GM23338 (cell line): ENCODE measurements around the gene CACHD1. TPM values are rescaled to one million over a fixed set of nuclear protein-coding genes. Genes with fewer than 3 reads are reported as not detected.

Source experiments
- ATAC-seq: fragments of 200-7000 bp; cut with Tn5 transposase; 3 replicates; pipeline ENCODE4 v1.9.1; 2020
- DNase-seq: peaks from one replicate; pipeline ENCODE4 v3.0.0-alpha.2; 2015; ENCODE audit warnings: low spot score
- H2AFZ ChIP-seq: fragments of 200-600 bp; sonication (generic); 2 replicates; pipeline ENCODE4 v1.8.0; 2016; ENCODE audit warnings: antibody characterized with exemption, mild to moderate bottlenecking, moderate library complexity
- H3F3A ChIP-seq: fragments of 200-600 bp; sonication (generic); replicated peaks from 2 replicates; pipeline ENCODE4 v1.8.0; 2017; ENCODE audit warnings: antibody characterized with exemption, mixed run types, low read depth
- H3K27ac ChIP-seq: fragments of 200-600 bp; sonication (generic); 2 replicates; pipeline ENCODE4 v1.6.1; 2016; ENCODE audit warnings: low read depth
- H3K27me3 ChIP-seq: fragments of 200-600 bp; sonication (generic); 2 replicates; pipeline ENCODE4 v1.8.0; 2016; ENCODE audit warnings: mild to moderate bottlenecking, mixed run types, moderate library complexity; ENCODE audit not compliant: insufficient read depth
- H3K36me3 ChIP-seq: fragments of 200-600 bp; sonication (generic); 2 replicates; pipeline ENCODE4 v1.8.0; 2016; ENCODE audit warnings: mild to moderate bottlenecking; ENCODE audit not compliant: insufficient read depth
- H3K4me1 ChIP-seq: fragments of 200-600 bp; sonication (generic); 2 replicates; pipeline ENCODE4 v1.8.0; 2016; ENCODE audit warnings: mild to moderate bottlenecking, moderate library complexity; ENCODE audit not compliant: insufficient read depth
- H3K4me2 ChIP-seq: fragments of 200-600 bp; sonication (generic); 2 replicates; pipeline ENCODE4 v1.7.1; 2017; ENCODE audit warnings: mixed run types
- H3K4me3 ChIP-seq: fragments of 200-600 bp; sonication (generic); 2 replicates; pipeline ENCODE4 v1.6.1; 2016; ENCODE audit warnings: mixed run types
- H3K79me2 ChIP-seq: fragments of 200-600 bp; sonication (generic); replicated peaks from 2 replicates; pipeline ENCODE4 v1.8.0; 2017; ENCODE audit warnings: mild to moderate bottlenecking; ENCODE audit not compliant: insufficient read depth
- H3K9me2 ChIP-seq: fragments of 200-600 bp; sonication (generic); 2 replicates; pipeline ENCODE4 v1.8.0; 2017; ENCODE audit not compliant: insufficient read depth
- H4K20me1 ChIP-seq: fragments of 200-600 bp; sonication (generic); replicated peaks from 2 replicates; pipeline ENCODE4 v1.8.0; 2017; ENCODE audit warnings: mild to moderate bottlenecking; ENCODE audit not compliant: insufficient read depth
- H3K27ac Mint-ChIP-seq: 2 replicates; pipeline ENCODE4 v1.8.0; 2020; ENCODE audit warnings: inconsistent platforms, mild to moderate bottlenecking, moderate library complexity, mixed read lengths
- H3K27me3 Mint-ChIP-seq: 3 replicates; pipeline ENCODE4 v1.8.0; 2022; ENCODE audit warnings: low read depth, mild to moderate bottlenecking, moderate library complexity, mixed read lengths, inconsistent platforms; ENCODE audit not compliant: insufficient read depth, poor library complexity
- H3K36me3 Mint-ChIP-seq: 3 replicates; pipeline ENCODE4 v1.8.0; 2021; ENCODE audit warnings: low read depth, mild to moderate bottlenecking, inconsistent platforms, moderate library complexity, mixed read lengths
- H3K4me1 Mint-ChIP-seq: 3 replicates; pipeline ENCODE4 v1.8.0; 2020; ENCODE audit warnings: mild to moderate bottlenecking, inconsistent platforms, mixed read lengths
- H3K4me3 Mint-ChIP-seq: 3 replicates; pipeline ENCODE4 v1.8.0; 2021; ENCODE audit warnings: moderate library complexity, mild to moderate bottlenecking, inconsistent platforms, mixed read lengths
- H3K9me3 Mint-ChIP-seq: 3 replicates; pipeline ENCODE4 v1.8.0; 2020; ENCODE audit warnings: moderate library complexity, mild to moderate bottlenecking, inconsistent platforms, mixed read lengths
- CREB1 ChIP-seq: fragments of 250-450 bp; sonication (Bioruptor Pico); IDR thresholded peaks from 2 replicates; pipeline ENCODE4 v1.5.0; 2020; ENCODE audit warnings: low read depth, mild to moderate bottlenecking, moderate library complexity
- EZH2 ChIP-seq: fragments of 200-600 bp; sonication (generic); IDR thresholded peaks from one replicate; pipeline ENCODE4 v1.8.0; 2017; ENCODE audit warnings: antibody characterized with exemption, mild to moderate bottlenecking, low read depth; ENCODE audit not compliant: unreplicated experiment
- EZH2phosphoT487 ChIP-seq: fragments of 200-600 bp; sonication (generic); IDR thresholded peaks from one replicate; pipeline ENCODE4 v1.8.1; 2018; ENCODE audit warnings: antibody characterized with exemption; ENCODE audit not compliant: unreplicated experiment
- JUNB ChIP-seq: IDR thresholded peaks from one replicate; pipeline ENCODE4 v1.6.1; 2016; ENCODE audit warnings: antibody characterized with exemption; ENCODE audit not compliant: unreplicated experiment
- NANOG ChIP-seq: IDR thresholded peaks from 2 replicates; pipeline ENCODE4 v1.6.1; 2016; ENCODE audit warnings: antibody characterized with exemption, borderline replicate concordance
- POLR2AphosphoS5 ChIP-seq: IDR thresholded peaks from 2 replicates; pipeline ENCODE4 v1.6.1; 2016; ENCODE audit warnings: antibody characterized with exemption, low read depth
- STAT1 ChIP-seq: IDR thresholded peaks from one replicate; pipeline ENCODE4 v1.6.1; 2016; ENCODE audit warnings: antibody characterized with exemption; ENCODE audit not compliant: unreplicated experiment
- ZNF114 ChIP-seq: fragments of 250-450 bp; sonication (Bioruptor Pico); IDR thresholded peaks from 2 replicates; pipeline ENCODE4 v1.5.0; 2020; ENCODE audit warnings: mild to moderate bottlenecking, moderate library complexity
- ZNF331 ChIP-seq: fragments of 250-450 bp; sonication (Bioruptor Pico); IDR thresholded peaks from 2 replicates; pipeline ENCODE4 v1.5.0; 2020; ENCODE audit warnings: low read depth, mild to moderate bottlenecking, moderate library complexity
- polyA plus RNA-seq: library from polyadenylated mRNA; unstranded; fragments of >200 nt; fragmentation: Nextera tagmentation; extraction: Ambion mirVana; gene quantifications from 2 replicates; pipeline ENCODE4 v1.2.1, GENCODE V29; 2016
- total RNA-seq: library from RNA; depleted of rRNA; stranded (reverse); fragments of >200 nt; shearing (Covaris generic); gene quantifications from 2 replicates; pipeline ENCODE4 v1.2.3, GENCODE V29; 2014
- TF ChIP-seq, protein P1 (sequence below): IDR thresholded peaks from one replicate; pipeline ENCODE4 v1.6.1; 2018; ENCODE audit warnings: antibody characterized with exemption; ENCODE audit not compliant: unreplicated experiment
- TF ChIP-seq, protein P2 (sequence below), 2 experiments: fragments of 200-600 bp in 1 of 2; sonication (generic) in 1 of 2; conservative IDR thresholded peaks; 2 replicates each; pipeline versions ENCODE4 v1.5.1 to v1.6.1; 2016 to 2017; ENCODE audit warnings: antibody characterized with exemption in 2 of 2, low read depth in 2 of 2, mild to moderate bottlenecking in 2 of 2, moderate library complexity in 1 of 2
- TF ChIP-seq, protein P3 (sequence below): IDR thresholded peaks from 2 replicates; pipeline ENCODE4 v1.6.1; 2016; ENCODE audit warnings: antibody characterized with exemption
- TF ChIP-seq, protein P4 (sequence below): fragments of 250-450 bp; sonication (Bioruptor Pico); IDR thresholded peaks from 2 replicates; pipeline ENCODE4 v1.5.0; 2020; ENCODE audit warnings: mild to moderate bottlenecking, moderate library complexity

Gene CACHD1
- total and polyA plus RNA-seq, 2 experiments from 2014 or later = 12.6 to 43.7 TPM

DNA sequence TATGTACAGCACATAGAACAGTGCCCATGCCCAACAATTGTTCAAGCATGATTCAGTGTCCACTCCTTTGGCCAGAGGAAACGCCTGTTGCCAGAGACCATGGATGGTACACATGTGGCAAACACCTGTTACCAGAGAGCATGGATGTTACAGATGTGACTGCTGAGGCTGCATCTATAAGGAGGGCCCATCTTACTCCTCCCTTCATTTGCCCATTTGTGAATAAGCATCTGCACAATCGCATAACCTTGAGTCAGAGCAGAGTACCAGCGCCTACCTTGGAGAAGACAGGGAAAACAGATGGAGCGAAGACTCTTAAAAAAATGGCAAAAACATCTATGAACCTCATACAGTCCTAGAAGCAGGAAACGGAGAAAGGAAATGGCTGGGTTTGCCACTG lies 36.6 kb upstream of the CACHD1 start:
- Mint-ChIP-seq H3K27ac (no peak overlapping the region), H3K4me1 (peaks cover 14% of the 10 kb centered on the region), H3K27me3 (peaks cover 5% of the 10 kb centered on the region), H3K36me3 (no peaks in the 10 kb centered on the region), H3K4me3 (no peak overlapping the region), H3K9me3 (no peaks in the 10 kb centered on the region)
- Histone ChIP-seq H2AFZ (peak overlapping the region; percentile 71; the same call in 1 of the 2 replicates), H3K79me2 (no peaks in the 10 kb centered on the region), H3K9me2 (no peaks in the 10 kb centered on the region), H3K27ac (no peak overlapping the region), H3K36me3 (no peaks in the 10 kb centered on the region), H3K4me3 (no peak overlapping the region), H4K20me1 (no peaks in the 10 kb centered on the region), H3K27me3 (no peaks in the 10 kb centered on the region), H3F3A (no peaks in the 10 kb centered on the region), H3K4me2 (no peak overlapping the region), H3K4me1 (peaks cover 8% of the 10 kb centered on the region; the same call in 1 of the 2 replicates)
- no peak for DNase-seq
- TF ChIP-seq ZNF114 (CRISPR knock-in tag) = no peak
- TF ChIP-seq, protein P1, sequence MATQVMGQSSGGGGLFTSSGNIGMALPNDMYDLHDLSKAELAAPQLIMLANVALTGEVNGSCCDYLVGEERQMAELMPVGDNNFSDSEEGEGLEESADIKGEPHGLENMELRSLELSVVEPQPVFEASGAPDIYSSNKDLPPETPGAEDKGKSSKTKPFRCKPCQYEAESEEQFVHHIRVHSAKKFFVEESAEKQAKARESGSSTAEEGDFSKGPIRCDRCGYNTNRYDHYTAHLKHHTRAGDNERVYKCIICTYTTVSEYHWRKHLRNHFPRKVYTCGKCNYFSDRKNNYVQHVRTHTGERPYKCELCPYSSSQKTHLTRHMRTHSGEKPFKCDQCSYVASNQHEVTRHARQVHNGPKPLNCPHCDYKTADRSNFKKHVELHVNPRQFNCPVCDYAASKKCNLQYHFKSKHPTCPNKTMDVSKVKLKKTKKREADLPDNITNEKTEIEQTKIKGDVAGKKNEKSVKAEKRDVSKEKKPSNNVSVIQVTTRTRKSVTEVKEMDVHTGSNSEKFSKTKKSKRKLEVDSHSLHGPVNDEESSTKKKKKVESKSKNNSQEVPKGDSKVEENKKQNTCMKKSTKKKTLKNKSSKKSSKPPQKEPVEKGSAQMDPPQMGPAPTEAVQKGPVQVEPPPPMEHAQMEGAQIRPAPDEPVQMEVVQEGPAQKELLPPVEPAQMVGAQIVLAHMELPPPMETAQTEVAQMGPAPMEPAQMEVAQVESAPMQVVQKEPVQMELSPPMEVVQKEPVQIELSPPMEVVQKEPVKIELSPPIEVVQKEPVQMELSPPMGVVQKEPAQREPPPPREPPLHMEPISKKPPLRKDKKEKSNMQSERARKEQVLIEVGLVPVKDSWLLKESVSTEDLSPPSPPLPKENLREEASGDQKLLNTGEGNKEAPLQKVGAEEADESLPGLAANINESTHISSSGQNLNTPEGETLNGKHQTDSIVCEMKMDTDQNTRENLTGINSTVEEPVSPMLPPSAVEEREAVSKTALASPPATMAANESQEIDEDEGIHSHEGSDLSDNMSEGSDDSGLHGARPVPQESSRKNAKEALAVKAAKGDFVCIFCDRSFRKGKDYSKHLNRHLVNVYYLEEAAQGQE = no peak
- no peak for TF ChIP-seq EZH2phosphoT487
- TF ChIP-seq, protein P2, sequence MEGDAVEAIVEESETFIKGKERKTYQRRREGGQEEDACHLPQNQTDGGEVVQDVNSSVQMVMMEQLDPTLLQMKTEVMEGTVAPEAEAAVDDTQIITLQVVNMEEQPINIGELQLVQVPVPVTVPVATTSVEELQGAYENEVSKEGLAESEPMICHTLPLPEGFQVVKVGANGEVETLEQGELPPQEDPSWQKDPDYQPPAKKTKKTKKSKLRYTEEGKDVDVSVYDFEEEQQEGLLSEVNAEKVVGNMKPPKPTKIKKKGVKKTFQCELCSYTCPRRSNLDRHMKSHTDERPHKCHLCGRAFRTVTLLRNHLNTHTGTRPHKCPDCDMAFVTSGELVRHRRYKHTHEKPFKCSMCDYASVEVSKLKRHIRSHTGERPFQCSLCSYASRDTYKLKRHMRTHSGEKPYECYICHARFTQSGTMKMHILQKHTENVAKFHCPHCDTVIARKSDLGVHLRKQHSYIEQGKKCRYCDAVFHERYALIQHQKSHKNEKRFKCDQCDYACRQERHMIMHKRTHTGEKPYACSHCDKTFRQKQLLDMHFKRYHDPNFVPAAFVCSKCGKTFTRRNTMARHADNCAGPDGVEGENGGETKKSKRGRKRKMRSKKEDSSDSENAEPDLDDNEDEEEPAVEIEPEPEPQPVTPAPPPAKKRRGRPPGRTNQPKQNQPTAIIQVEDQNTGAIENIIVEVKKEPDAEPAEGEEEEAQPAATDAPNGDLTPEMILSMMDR (conservative IDR thresholded peaks at IDR 0.05; ENCODE audit: low read depth in 2 of 2) = no peak
- TF ChIP-seq EZH2 = no peak
- TF ChIP-seq, protein P3, sequence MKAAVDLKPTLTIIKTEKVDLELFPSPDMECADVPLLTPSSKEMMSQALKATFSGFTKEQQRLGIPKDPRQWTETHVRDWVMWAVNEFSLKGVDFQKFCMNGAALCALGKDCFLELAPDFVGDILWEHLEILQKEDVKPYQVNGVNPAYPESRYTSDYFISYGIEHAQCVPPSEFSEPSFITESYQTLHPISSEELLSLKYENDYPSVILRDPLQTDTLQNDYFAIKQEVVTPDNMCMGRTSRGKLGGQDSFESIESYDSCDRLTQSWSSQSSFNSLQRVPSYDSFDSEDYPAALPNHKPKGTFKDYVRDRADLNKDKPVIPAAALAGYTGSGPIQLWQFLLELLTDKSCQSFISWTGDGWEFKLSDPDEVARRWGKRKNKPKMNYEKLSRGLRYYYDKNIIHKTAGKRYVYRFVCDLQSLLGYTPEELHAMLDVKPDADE = no peak
- no peak for TF ChIP-seq JUNB
- no peak for TF ChIP-seq CREB1 (CRISPR knock-in tag)
- TF ChIP-seq NANOG = no peak
- TF ChIP-seq POLR2AphosphoS5 = no peak
- no peak for TF ChIP-seq STAT1
- no peak for TF ChIP-seq ZNF331 (CRISPR knock-in tag)
- TF ChIP-seq, protein P4, sequence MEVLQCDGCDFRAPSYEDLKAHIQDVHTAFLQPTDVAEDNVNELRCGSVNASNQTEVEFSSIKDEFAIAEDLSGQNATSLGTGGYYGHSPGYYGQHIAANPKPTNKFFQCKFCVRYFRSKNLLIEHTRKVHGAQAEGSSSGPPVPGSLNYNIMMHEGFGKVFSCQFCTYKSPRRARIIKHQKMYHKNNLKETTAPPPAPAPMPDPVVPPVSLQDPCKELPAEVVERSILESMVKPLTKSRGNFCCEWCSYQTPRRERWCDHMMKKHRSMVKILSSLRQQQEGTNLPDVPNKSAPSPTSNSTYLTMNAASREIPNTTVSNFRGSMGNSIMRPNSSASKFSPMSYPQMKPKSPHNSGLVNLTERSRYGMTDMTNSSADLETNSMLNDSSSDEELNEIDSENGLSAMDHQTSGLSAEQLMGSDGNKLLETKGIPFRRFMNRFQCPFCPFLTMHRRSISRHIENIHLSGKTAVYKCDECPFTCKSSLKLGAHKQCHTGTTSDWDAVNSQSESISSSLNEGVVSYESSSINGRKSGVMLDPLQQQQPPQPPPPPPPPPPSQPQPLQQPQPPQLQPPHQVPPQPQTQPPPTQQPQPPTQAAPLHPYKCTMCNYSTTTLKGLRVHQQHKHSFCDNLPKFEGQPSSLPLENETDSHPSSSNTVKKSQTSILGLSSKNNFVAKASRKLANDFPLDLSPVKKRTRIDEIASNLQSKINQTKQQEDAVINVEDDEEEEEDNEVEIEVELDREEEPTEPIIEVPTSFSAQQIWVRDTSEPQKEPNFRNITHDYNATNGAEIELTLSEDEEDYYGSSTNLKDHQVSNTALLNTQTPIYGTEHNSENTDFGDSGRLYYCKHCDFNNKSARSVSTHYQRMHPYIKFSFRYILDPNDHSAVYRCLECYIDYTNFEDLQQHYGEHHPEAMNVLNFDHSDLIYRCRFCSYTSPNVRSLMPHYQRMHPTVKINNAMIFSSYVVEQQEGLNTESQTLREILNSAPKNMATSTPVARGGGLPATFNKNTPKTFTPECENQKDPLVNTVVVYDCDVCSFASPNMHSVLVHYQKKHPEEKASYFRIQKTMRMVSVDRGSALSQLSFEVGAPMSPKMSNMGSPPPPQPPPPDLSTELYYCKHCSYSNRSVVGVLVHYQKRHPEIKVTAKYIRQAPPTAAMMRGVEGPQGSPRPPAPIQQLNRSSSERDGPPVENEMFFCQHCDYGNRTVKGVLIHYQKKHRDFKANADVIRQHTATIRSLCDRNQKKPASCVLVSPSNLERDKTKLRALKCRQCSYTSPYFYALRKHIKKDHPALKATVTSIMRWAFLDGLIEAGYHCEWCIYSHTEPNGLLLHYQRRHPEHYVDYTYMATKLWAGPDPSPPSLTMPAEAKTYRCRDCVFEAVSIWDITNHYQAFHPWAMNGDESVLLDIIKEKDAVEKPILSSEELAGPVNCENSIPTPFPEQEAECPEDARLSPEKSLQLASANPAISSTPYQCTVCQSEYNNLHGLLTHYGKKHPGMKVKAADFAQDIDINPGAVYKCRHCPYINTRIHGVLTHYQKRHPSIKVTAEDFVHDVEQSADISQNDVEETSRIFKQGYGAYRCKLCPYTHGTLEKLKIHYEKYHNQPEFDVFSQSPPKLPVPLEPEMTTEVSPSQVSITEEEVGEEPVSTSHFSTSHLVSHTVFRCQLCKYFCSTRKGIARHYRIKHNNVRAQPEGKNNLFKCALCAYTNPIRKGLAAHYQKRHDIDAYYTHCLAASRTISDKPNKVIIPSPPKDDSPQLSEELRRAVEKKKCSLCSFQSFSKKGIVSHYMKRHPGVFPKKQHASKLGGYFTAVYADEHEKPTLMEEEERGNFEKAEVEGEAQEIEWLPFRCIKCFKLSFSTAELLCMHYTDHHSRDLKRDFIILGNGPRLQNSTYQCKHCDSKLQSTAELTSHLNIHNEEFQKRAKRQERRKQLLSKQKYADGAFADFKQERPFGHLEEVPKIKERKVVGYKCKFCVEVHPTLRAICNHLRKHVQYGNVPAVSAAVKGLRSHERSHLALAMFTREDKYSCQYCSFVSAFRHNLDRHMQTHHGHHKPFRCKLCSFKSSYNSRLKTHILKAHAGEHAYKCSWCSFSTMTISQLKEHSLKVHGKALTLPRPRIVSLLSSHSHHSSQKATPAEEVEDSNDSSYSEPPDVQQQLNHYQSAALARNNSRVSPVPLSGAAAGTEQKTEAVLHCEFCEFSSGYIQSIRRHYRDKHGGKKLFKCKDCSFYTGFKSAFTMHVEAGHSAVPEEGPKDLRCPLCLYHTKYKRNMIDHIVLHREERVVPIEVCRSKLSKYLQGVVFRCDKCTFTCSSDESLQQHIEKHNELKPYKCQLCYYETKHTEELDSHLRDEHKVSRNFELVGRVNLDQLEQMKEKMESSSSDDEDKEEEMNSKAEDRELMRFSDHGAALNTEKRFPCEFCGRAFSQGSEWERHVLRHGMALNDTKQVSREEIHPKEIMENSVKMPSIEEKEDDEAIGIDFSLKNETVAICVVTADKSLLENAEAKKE (CRISPR knock-in tag) = no peak
- ATAC-seq = no peak
